Tibial artery (tissue), 4 donors: ENCODE results near the gene TMEM92.

Experiments
- DNase-seq, 2 donors: peaks; one replicate each; pipeline ENCODE4 v3.0.0-alpha.2; 2019
- H3K27ac ChIP-seq, 2 donors: fragments of 200-600 bp; sonication (generic) in 1 of 2; 1 replicate in 1 of 2; 2 replicates in 1 of 2; pipeline ENCODE4 v1.5.1; 2018 to 2019; ENCODE audit warnings: mild to moderate bottlenecking in 1 of 2
- H3K27me3 ChIP-seq, 2 donors: fragments of 200-600 bp; sonication (generic) in 1 of 2; one replicate each; pipeline versions ENCODE4 v1.5.1 to v1.6.0; 2016 to 2019
- H3K36me3 ChIP-seq, 3 donors: fragments of 200-600 bp; sonication (generic) in 2 of 3; one replicate each; pipeline ENCODE4 v1.5.1; 2016 to 2019; ENCODE audit warnings: mild to moderate bottlenecking in 2 of 3
- H3K4me1 ChIP-seq, 4 donors: fragments of 200-600 bp; sonication (generic) in 2 of 4; 1 replicate in 3 of 4; 2 replicates in 1 of 4; pipeline ENCODE4 v1.5.1; 2016 to 2019
- H3K4me3 ChIP-seq, 2 donors: fragments of 200-600 bp; sonication (generic) in 1 of 2; 1 replicate in 1 of 2; 2 replicates in 1 of 2; pipeline ENCODE4 v1.5.1; 2018 to 2019; ENCODE audit warnings: mild to moderate bottlenecking in 2 of 2
- H3K9me3 ChIP-seq, 3 donors: fragments of 200-600 bp; sonication (generic) in 1 of 3; one replicate each; pipeline ENCODE4 v1.5.1; 2016 to 2019
- intact Hi-C: fragments of 100-400 bp; cut with DNase I; formaldehyde crosslinking; loops from one replicate; pipeline ENCODE4 v1.15.0; 2023; ENCODE audit warnings: low total_unique reads
- TF ChIP-seq, protein P1 (sequence below), 2 experiments: fragments of 200-600 bp in 1 of 2; fragments of 450-650 bp in 1 of 2; IDR thresholded peaks; one replicate each; pipeline ENCODE4 v1.5.1; 2017 to 2019; ENCODE audit warnings: antibody characterized with exemption in 2 of 2, mild to moderate bottlenecking in 1 of 2, moderate library complexity in 1 of 2

TMEM92 gene

DNA sequence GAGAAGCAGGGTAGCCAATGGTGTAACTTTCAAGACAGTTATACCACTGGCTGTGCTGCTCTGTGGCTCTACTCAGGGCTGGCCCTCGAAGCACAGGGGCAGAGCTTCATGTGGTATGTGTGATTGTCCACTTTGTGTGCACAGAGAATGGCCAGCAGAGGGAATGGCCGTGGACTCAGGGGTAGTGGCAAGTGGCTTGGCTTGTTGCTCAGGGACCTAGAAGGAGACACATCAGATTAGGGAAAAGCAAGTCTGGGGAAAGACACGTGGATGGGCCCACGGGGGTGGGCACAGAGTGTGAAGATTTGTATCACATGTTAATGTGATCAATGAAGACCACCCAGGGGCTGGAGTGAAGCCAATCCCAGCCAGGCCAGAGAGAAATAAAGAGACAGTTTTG lies 51.6 kb downstream of the TMEM92 start:
- H3K4me1 ChIP-seq: no peaks in the 10 kb centered on the region
- DNase-seq: no peak
- no peak overlapping the region for H3K4me3 ChIP-seq
- H3K27me3 ChIP-seq: no peaks in the 10 kb centered on the region
- H3K9me3 ChIP-seq: no peaks in the 10 kb centered on the region
- H3K27ac ChIP-seq: no peak overlapping the region
- no peaks in the 10 kb centered on the region for H3K36me3 ChIP-seq
- intact Hi-C loops: no loop called here
- TF ChIP-seq, protein P1, sequence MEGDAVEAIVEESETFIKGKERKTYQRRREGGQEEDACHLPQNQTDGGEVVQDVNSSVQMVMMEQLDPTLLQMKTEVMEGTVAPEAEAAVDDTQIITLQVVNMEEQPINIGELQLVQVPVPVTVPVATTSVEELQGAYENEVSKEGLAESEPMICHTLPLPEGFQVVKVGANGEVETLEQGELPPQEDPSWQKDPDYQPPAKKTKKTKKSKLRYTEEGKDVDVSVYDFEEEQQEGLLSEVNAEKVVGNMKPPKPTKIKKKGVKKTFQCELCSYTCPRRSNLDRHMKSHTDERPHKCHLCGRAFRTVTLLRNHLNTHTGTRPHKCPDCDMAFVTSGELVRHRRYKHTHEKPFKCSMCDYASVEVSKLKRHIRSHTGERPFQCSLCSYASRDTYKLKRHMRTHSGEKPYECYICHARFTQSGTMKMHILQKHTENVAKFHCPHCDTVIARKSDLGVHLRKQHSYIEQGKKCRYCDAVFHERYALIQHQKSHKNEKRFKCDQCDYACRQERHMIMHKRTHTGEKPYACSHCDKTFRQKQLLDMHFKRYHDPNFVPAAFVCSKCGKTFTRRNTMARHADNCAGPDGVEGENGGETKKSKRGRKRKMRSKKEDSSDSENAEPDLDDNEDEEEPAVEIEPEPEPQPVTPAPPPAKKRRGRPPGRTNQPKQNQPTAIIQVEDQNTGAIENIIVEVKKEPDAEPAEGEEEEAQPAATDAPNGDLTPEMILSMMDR (IDR thresholded peaks at IDR 0.05): no peak

DNA sequence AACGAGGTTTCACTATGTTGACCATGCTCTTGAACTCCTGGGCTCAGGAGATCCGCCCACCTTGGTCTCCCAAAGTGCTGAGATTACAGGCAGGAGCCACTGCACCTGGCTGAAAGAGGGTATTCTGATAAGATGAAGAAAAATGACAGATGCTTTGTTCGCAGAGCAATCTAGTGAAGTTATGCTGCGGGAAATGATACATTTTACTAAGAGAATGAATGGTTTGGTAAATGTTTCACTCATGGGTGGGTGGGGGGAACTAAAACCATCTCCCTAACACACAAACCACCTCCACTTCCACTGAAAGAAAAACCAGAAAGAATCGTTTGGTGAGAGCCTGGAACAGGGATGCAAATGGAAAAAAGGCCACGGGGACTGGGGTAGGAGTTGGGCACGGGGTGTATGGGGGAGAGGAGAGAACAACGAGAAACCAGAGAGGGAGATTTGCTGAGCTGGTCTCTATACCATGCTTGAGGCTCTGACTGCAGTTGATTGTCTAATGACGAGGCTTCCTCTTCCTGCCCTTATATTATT lies 52.6 kb downstream of the TMEM92 start:
- Histone ChIP-seq H3K9me3 (no peaks in the 10 kb centered on the region), H3K4me1 (no peaks in the 10 kb centered on the region), H3K4me3 (no peak overlapping the region), H3K27ac (no peak overlapping the region), H3K36me3 (no peaks in the 10 kb centered on the region), H3K27me3 (no peaks in the 10 kb centered on the region)
- DNase-seq: no peak
- TF ChIP-seq, protein P1 (IDR thresholded peaks at IDR 0.05): no peak
- intact Hi-C loops: no loop called here

DNA sequence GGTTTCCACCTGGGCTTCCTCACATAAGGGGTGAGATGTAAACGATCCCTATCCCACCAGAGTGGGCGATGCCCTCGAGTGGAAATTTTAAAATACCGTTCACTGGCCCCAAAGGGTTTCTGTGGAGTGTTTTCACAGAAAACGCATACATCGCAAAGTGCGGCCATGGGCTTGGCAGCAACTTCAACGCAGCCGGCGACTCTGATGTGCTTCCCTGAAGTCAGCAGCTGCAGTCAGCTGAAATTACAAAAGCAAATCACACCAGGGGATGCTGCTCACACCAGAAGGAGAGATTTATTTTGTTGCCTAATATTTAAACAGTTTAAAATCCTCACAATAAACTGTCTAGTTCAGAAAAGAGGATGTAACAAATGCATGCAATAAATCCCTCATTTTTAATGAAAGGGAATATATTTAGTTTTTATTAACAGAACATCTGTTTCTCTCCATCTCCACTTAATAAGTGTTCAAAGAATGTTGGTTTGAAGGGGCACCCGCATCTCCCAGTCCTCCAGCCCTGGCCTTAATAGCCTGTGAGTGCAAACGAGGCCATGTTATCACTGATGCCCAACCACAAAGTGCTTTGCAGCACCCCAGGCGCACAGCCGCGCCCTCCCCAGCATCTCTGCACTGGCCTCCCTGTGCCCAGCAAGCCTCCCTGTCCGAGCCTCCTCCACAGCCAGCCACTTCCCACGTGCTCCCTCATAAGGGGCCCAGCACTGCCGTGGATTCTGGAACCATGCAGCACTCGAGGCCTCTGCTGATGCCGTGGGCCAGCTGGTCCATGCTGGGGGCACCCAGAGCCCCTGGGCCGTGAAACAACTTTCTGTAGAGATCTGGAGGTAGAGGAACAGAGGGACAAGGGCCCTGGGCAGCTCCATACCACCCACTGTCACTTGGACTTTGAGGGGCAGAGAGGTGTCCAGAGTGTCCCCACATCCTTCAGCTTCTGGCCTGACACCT lies 54.4 kb downstream of the TMEM92 start:
- DNase-seq: no peak
- TF ChIP-seq, protein P1 (IDR thresholded peaks at IDR 0.05): no peak
- Histone ChIP-seq H3K4me3 (no peak overlapping the region), H3K4me1 (no peaks in the 10 kb centered on the region), H3K9me3 (no peaks in the 10 kb centered on the region), H3K36me3 (no peaks in the 10 kb centered on the region), H3K27me3 (no peaks in the 10 kb centered on the region), H3K27ac (no peak overlapping the region)
- intact Hi-C loops: no loop called here

DNA sequence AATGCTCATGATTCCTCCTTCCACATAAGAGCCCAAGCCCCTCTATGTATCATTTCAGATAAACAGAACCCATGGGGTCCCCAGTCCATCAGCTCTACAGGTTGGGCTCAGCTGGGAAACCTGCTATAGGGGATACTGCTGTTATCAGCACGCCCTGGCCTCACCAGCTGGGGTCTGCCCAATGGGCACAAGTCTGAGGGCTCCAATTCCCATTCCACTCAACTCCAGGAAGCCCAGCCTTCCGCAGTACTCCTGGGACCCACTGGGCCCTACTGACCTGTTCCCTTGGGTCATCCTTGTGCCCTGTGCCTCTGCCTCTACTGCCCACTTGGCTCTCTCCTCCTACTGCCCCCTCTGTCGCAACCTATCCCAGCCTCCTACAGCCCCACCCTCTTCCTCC lies 55.5 kb downstream of the TMEM92 start:
- DNase-seq: no peak
- Histone ChIP-seq H3K27me3 (no peaks in the 10 kb centered on the region), H3K4me1 (no peaks in the 10 kb centered on the region), H3K36me3 (no peaks in the 10 kb centered on the region), H3K4me3 (no peak overlapping the region), H3K27ac (no peak overlapping the region), H3K9me3 (no peaks in the 10 kb centered on the region)
- TF ChIP-seq, protein P1 (IDR thresholded peaks at IDR 0.05): no peak
- intact Hi-C loops: no loop called here

DNA sequence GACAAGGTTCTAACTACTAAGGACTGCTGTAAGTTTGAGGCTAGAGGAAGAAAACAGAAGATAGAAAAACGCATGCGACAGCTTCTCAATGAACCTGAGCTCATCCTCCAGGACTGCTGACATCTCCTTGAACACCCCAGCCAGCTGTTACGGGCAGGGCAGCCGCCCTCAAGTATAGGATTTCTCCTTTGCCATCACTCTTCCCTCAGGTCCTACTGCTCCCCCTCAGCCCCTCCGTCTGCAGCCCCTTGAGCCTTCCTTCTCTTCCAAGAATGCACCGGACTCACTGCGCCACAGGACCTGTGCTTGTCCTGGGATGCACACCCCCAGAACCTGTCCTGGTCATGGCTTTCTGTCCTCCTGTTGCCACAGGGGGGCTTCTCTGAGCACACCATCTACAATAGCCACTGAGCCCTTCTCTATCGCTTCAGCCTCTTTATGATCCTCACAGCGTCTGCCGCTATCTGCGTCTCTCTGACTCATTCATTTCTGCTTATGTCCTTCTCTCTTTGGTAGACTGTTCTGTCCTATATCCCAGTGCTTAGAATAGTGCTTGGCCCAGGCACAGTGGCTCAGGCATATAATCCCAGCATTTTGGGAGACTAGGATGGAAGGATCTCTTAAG lies 56.0 kb downstream of the TMEM92 start:
- DNase-seq: no peak
- Histone ChIP-seq H3K36me3 (no peaks in the 10 kb centered on the region), H3K9me3 (no peaks in the 10 kb centered on the region), H3K27me3 (no peaks in the 10 kb centered on the region), H3K4me1 (no peaks in the 10 kb centered on the region), H3K4me3 (no peak overlapping the region), H3K27ac (no peak overlapping the region)
- TF ChIP-seq, protein P1 (IDR thresholded peaks at IDR 0.05): no peak
- intact Hi-C loops: no loop called here
